HepG2 (cell line): ENCODE measurements around the gene ARRDC4. TPM values are rescaled to one million over a fixed set of nuclear protein-coding genes. Genes with fewer than 3 reads are reported as not detected.
A peak's percentile ranks its signal among the peaks of the same experiment; 100 is the strongest.

ENCODE experiments used
- BRF2 ChIP-seq: sonication (generic); formaldehyde crosslinking; IDR thresholded peaks from 2 replicates; pipeline ENCODE4 v1.8.1; 2022; ENCODE audit warnings: mild to moderate bottlenecking, missing genetic modification reagents
- MAFK ChIP-seq, 2 experiments: IDR thresholded peaks in 1 of 2; conservative IDR thresholded peaks in 1 of 2; 2 replicates each; pipeline ENCODE4 v1.6.1; 2011; ENCODE audit warnings: improper control_type of control experiment in 2 of 2, low read length in 2 of 2
- STAT6 ChIP-seq: sonication (generic); formaldehyde crosslinking; IDR thresholded peaks from 2 replicates; pipeline ENCODE4 v1.4.0; 2020; ENCODE audit warnings: missing genetic modification reagents, mild to moderate bottlenecking, borderline replicate concordance
- ZNF34 ChIP-seq: sonication (generic); formaldehyde crosslinking; IDR thresholded peaks from 2 replicates; pipeline ENCODE4 v1.4.0; 2020; ENCODE audit warnings: mild to moderate bottlenecking, missing genetic modification reagents, borderline replicate concordance
- ZNF382 ChIP-seq: sonication (generic); formaldehyde crosslinking; IDR thresholded peaks from 2 replicates; pipeline ENCODE4 v1.5.0; 2020; ENCODE audit warnings: missing genetic modification reagents, mild to moderate bottlenecking, borderline replicate concordance
- polyA plus RNA-seq, 8 experiments: library from polyadenylated mRNA; depleted of rRNA in 3 of 8; stranded (reverse) in 7 of 8; unstranded in 1 of 8; fragments of >200 nt; fragmentation: Illumina TruSeq in 4 of 8; extraction: Trizol in 4 of 8; gene quantifications; 2 replicates each; pipeline versions ENCODE4 v1.2.1 to v1.2.3, GENCODE V29; 2011 to 2016; ENCODE audit warnings: low read depth in 4 of 8, missing spikeins in 1 of 8, mixed read lengths in 1 of 8; ENCODE audit not compliant: insufficient read depth in 1 of 8
- total RNA-seq, 5 experiments: library from RNA; depleted of rRNA; stranded (reverse); fragments of >200 nt; fragmentation: Illumina TruSeq; extraction: Trizol; gene quantifications; 2 replicates each; pipeline ENCODE4 v1.2.3, GENCODE V29; 2016; ENCODE audit warnings: low read depth in 1 of 5

Gene ARRDC4
- total and polyA plus RNA-seq, 2 of the 13 experiments (the other 11 are each of a cell fraction or from before 2014, with no cell fraction given) = 1.5 to 2.5 TPM

- 0 out of 2 replicates have a peak, but pooled peaks have one; percentile 31 for TF ChIP-seq STAT6 (CRISPR knock-in tag)
- TF ChIP-seq ZNF34 (CRISPR knock-in tag) = no peak
- TF ChIP-seq ZNF382 (CRISPR knock-in tag) = no peak
- peak; percentile 24 to 25; a peak in 1 of 4 replicates for TF ChIP-seq MAFK (conservative IDR thresholded peaks at IDR 0.05 in 1 of 2, IDR thresholded peaks at IDR 0.05 in 1 of 2; ENCODE audit: low read length in 2 of 2)
- peak; percentile 26; the same call in 1 of the 2 replicates for TF ChIP-seq BRF2 (CRISPR knock-in tag)
Measured at GRCh38 chr15:97959724-97960363, 659 bp upstream of the ARRDC4 start (continued).
